ENCODE measurements around the gene SIT1.

Gene SIT1, protein sequence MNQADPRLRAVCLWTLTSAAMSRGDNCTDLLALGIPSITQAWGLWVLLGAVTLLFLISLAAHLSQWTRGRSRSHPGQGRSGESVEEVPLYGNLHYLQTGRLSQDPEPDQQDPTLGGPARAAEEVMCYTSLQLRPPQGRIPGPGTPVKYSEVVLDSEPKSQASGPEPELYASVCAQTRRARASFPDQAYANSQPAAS

DNA sequence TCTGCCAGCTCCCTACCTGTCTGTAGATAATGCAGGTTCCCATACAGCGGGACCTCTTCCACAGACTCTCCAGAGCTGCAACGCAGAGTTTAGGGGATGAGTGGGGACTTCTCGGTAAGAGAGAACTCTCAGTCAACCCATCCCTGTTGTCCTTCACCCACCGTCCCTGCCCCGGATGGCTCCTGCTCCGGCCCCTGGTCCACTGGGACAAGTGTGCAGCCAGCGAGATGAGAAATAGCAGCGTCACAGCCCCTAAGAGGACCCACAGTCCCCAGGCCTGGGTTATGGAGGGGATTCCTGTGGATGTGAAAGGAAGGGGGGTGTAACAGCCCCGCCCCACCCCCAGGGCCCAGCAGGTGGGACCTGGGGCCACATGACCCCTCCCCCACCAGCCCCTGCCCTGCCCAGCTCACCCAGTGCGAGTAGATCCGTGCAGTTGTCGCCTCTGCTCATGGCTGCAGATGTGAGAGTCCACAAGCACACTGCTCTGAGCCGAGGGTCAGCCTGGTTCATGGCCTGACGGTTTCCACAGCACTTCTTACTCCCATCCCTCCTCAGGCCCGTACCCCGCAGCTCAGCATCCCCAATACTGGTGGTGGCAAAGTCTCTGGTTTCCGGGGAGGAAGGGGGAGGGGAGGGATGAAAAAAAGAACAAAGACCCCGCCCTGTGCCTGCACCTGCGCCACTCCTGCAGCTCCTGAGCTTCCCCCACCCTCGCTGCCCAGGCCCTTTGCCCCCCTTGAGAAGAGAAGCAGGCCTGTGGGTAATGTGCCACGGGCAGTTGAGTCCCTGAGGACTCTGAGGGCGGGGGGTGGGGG is at the start of gene SIT1:
SIT1 (minus strand) TSS at position 591 of the 818 bp plus-strand sequence; CDS start at position 513, 78 bp downstream.
- DNase-seq = no peak

DNA sequence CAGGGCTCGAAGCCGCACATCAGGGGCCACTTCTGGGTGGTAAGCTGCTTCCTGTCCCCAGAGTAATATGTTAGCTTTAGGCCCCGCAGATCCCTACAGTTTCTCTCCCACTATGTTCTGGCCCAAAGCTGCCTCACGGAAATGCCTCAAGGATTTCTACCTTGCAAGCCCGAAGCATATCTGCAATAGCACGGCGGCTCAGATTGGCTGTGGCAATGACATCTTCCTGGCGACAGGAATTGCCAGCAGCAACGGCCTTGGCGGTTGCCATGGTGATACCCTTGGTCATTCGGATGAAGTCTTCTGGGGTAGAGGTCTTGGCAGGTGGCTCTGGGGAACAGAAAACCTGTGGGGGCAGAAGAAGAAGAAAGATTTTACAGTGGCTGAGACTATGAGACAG is 49.3 kb upstream of the SIT1 start:
- DNase-seq = no peak

DNA sequence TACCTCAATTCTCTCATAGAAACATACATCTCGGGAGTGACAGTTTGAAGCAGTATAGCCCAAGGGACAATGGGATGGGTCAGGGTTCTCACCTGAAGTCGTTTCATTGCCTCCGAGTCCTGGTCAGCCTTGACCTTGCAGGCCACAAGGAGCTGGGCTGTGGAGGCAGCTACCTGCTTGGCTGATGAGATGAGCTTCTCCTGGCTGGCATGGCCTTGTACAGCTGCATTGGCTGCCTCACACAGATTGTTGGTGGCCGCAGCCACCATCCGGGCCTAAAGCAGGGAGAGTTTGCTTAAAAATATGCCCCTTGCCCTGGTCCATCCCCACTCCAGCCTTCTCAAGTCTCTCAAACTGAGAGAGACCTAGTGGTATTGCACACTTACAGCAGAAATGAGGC is 47.5 kb upstream of the SIT1 start:
- DNase-seq = no peak

DNA sequence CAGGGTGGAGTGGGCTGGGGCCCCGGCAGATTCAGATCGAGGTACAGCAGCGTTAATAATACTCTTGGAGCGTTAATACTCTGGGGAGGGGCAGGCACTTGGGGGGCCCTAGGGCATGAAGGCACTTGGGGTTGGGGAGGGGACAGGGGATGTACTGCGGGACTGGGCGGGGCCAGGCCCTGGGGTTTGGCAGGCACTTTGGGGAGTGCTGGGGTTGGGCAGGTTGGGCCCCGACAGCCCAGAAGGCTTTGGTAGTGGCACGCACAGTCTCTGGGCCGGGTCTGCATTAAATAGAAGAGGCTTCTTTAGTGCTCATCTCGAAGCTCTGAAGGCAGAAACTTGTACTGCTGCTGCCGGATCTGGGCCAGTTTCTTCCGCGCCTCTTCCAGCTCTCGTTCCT is 46.8 kb upstream of the SIT1 start:
- no peak for DNase-seq

DNA sequence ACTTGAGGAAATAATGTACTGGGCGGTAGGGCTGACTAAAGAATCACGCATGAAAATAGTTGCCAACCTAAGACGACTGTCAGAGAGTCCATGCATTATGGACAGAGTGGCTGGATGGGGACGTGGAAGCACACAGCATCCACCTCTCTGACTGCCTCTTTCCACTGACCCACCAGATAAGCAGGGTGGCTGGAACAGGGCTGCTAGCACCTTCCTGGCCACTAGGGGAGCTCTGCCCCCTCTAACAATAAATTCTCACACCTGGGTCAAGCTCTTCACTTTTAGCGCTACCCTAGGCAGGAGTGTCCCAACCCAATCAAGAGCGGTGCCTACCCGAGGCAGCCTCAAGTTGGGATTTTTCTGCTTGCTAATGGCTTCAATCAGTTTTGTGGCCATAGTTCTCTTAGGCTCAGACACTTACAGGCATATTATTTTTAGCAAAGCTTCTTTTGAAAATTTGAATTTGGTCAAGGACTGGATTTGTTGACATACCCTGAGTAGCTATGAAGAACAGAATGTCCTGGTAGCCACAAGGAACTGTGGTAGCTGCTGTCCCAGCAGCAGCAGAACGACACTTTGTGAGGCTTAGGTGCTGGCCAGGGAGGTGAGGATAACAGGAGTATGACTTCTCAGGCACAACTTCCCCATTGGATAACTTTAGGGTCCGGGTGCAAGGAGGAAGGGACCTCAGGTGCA is 45.9 kb upstream of the SIT1 start:
- no peak for DNase-seq

DNA sequence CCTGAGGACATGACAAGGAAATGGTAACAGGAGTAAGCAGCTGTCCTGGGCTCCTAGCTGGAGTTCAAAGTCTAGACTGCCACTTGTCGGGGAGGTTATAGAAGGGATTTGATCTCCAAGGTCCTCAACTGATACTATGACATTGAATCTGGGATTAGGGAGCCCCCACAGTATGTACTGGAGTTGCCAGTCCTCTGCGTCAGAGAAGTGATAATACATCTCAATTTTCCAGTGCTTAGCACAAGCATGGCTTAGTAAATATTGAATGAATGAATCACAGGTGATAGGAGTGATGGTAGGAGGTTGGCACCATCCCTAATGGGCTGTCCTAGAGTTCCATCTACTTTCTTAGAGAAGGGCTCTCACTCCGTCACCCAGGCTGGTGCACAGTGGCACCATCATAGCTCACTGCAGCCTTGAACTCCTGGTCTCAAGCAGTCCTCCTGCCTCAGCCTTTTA is 45.2 kb upstream of the SIT1 start:
- no peak for DNase-seq

DNA sequence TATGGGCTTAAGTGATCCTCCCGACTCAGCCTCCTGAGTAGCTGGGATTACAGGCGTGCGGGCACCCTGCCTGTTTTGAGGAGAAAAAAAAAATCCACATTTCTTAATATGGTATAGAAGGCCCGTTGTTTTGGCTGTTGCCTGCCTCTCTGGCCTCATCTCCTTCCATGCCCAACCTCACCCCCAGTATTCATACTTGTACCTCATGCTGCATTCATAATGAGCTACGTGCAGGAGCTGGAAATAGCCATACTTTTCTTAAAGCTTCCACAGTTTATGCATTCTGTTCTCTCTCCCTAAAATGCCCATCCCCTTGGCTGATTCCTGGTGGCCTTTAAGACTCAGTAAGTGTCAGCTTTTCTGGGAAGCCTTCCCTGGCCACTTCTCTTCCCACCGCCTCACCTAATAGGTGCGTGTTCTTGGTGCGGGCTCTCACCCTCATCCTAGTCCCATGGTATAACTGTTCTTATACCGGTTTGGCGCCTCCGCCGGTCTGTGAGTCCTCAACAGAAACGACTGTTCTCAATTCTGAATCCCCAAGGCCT is 41.1 kb upstream of the SIT1 start:
- DNase-seq = no peak

DNA sequence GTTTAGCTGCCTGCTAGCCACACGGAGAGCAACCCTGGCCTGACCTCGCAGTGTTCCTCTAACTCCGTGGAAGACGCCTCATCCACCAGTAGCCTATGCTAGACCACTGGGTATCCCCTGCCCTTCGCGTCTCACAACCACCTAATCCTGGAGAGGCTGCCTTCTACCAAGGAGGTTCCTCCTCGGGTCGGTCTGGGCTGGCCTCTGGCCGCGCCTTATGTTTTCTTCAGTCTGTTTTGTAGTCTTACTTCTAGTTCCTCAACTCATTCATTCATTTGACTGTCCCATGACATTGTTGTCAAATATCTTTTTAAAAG is 40.6 kb upstream of the SIT1 start:
- DNase-seq = no peak

DNA sequence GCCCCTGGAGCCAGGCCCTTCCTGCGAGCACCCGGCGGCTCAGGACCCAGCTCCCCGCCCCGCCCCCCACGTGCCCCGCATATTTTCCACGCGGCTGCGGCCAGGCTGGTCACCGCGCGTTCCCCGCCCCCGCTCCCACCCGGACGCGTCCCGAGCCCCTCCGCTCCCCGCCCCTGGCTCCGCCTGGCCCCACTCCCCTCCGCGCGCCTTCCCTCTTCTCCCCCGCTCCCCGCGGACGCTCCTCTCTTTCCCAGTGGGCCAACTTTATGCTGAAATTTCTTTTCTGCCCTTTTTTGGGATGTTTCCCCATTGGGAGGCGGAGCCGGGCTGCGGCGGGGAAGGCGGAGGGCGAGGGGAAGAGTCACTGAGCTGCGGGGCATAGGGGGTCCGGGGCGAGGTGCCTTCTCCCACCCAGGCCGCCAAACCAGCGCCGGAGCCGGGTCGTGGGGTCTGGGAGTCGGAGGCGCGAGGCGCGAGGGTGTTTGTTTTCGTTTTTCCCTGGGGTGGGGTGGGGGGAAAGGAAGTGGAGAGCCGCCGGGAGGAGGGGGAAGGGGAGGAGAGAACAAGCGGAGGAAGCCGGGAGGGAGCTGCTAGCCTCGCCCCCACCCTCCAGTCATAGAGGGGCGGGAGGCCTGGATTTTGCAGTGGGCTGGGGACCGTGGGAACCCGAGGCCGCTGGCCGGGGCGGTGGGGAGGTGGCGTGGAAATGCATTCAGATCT is 40.0 kb upstream of the SIT1 start:
- DNase-seq = peak; percentile 35

DNA sequence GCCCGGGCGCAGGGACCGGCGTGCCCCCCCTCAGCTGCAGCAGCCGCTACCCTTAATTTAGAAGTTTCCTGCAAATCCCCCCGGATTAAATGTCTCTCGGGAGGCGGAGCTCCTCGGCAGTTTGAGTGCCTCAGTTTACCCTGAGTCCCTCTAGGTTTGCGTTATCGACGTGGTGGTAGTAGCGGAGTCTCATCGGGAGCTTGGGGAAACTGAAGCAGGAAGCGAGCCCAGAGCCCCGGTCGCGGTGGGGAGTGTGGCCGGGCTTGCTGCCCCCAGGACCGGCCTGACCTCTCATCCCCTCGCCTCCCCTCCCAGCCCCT is 39.5 kb upstream of the SIT1 start:
- no peak for DNase-seq

DNA sequence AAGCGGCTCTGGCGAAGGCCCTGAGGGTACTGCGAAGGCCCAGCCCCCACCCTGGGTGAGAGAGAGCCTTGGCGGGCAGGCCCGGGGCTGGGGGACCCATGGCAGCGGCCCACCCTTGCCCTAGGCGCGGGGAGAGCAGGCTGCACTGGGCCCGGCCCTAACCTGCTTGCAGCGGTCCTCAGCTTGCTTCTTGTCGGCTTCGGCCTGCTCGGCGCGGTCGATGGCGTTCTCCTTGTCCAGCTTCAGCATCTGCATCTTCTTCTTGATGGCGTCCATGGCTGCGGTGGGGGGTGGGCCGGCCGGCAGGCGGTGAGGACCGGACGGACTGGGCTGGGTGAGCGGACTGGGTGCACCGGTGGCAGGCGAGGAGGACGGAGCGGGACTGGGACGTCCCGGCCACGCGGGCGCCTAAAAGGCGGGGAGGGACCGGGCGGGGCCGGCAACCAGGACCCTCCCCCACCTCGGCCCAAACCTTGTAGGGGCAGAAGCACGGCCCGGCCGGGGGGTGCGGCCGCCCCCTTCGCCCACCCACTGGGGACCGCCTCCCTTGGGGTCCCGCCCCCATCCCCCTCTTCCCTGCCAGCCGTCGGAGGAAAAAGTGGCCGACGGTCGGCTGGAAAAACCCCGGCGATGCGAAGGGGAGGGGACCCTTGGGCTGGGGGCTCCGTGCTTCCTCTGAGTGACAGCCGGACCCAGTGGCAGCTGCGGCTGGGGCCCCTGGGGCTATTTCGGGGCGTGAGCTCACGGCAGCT is 39.0 kb upstream of the SIT1 start, which contains the start of gene TPM2:
TPM2 (minus strand) TSS at position 384 of the 752 bp plus-strand sequence; CDS start at position 276, 108 bp downstream.
- DNase-seq = no peak

DNA sequence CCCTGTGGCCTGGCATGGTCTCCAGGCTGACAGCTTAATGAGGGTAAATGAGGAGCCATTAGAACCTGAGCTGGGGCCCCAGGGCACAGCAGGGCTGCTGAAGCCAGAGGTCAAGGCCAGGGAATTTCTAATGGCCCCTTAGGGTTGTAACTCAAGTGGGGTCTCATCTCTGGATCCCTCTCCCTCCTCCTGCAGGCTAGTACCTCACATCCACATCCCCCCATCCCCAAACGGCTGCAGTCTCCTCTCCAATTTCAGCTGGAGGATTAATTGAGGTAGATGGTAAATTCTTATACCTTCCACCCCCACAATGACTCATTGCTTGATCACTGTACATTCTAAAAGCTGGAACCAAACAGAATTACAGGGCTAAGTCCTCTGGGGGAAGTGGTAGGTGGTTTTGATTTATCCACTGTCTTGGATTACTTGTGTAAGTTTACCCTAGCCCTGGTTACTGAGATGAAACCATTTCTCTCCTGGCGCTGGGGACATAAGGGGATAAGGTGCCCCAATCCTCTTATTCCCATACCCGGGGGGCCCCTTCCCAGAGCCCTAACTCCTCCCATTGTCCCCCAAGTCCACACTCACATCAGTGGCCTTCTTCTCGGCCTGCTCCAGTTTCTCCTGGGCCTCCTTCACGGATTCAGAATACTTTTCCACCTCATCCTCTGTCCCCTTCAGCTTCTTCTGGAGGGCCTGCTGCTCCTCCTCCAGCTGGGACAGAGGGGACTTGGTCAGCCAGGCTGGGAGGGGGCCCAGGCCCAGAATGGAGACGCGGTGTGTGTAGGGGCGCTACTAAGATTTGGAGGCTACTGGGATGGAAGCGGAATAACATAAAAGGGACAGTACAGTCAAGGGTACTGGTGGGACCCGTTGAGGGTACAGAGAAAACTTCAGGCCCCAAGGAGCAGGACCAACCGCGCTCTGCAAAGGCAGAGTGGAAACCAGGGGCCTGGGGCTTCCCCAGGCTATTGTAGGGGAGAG is 38.1 kb upstream of the SIT1 start:
- DNase-seq = no peak

DNA sequence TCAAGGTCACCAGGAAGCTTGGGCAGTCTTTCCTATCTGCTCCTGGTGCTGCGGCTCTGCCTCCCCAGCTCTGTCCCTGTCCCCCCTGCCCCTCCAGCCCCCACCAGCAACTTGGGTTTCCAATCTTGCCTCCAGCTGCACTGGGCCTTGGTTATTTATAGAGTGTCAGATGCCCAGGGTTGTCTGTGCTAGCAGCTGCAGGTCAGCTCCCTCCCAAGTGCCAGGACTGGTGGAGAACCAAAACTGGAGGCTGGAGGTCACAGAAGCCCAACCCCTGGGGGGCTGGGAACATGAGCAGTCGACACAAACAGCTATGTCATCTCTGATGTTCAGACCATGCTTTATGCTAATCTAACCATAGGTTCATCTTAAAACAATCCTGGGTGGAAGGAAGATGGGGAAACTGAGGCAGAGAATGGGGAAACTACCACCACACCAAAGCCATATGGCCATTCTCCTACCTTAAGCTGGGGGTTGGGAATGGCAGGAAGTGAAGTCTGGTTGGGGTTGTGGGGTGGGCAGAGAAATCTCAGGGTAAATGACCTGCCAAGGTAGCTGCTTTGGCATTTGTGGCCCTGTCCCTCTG is 37.3 kb upstream of the SIT1 start:
- DNase-seq = no peak

DNA sequence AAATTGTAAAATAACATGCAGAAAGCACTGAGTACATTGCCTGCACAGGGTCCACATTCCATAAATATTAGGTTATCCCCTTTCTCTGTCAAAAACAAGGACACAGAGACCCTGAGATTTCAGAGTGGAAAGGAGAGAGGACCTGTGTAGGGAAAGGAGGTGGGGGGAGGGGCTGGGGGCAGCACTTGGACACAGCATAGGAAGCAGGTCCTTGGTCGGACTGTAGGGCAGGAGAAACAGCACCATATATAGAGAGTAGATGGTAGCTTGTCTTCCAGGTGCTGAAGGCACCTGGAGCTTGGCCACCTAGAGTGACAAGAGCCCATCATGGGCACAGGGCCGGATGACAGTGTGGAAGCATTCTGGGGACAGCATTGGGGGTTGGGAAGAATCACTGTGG is 36.6 kb upstream of the SIT1 start:
- DNase-seq = no peak

DNA sequence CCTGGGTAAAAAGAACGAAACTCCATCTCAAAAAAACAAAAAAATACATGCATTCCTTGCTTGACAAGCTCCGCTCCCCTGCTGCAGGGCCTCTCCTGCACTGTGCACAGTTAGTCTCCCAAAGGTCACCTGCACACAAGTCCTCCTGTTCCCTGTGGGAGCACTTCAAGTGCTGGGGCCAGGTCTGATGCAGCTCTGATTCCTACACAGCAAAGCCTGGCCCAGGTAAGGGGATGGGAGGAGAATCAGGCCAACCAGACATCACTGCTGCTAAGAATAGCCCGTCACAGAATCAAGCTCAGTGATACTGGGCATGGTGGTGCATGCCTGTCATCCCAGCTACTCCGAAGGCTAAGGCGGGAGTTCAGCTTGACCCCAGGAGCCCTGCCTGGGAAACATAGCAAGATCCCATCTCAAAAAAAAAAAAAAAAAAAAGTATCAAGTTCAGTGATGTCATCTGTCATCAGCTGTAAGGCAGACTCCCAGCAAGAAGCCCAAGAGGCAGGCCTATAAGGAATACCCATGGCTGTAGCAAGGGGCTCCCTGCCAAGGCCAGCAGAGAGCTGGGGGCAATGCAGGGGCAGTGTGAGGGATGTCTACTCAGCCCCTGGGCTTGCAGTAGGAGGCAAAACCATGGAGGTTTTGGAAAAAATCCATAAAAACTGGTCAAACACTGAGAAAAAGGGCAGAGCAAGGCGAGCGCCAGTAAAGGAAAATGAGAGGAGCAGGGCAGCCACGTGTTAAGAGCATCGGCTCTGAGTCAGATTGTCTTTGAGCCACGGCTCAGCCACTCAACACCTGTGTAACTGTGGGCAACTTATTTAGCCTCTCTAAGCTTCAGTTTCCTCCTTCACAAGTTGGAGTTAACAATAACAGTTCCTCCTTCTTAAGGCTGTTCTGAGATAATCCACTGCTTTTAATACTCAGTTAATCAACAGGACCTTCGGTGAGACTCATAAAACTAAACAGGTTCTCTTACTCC is 35.8 kb upstream of the SIT1 start:
- no peak for DNase-seq

DNA sequence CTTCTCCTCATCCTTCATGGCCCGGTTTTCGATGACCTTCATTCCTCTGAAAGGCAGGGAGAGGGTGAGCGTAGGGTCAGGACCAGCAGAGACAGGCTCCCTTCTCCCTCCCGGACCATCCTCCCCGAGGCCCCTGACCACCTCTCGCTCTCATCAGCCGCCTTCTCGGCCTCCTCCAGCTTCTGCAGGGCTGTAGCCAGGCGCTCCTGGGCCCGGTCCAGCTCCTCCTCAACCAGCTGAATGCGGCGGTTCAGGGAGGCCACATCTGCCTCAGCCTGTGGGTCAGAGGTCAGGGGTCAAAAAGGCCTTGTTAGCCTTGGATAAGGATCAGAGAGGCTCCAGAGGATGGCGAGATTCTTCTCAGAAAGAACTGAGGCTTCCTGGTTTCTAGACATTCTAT is 34.8 kb upstream of the SIT1 start:
- no peak for DNase-seq

DNA sequence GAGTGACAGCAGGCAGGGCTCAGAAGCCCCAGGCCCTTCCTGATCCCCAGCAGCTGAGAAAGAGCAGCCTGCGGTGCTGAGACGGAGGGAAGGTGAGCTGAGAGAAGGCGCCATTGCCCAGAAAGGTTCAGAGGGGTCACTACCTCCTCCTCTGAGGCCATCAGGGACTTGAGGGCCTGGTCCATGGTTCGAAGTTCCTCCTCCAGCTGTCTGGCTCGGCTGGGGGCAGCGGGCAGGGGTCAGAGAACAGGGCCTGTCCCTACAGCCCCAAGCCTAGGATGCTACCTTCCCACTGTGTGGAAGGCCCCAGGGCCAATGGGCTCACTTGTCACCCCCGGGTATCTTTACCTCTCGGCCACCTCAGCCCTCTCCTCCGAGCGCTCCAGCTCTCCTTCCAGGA is 34.2 kb upstream of the SIT1 start:
- DNase-seq = no peak

DNA sequence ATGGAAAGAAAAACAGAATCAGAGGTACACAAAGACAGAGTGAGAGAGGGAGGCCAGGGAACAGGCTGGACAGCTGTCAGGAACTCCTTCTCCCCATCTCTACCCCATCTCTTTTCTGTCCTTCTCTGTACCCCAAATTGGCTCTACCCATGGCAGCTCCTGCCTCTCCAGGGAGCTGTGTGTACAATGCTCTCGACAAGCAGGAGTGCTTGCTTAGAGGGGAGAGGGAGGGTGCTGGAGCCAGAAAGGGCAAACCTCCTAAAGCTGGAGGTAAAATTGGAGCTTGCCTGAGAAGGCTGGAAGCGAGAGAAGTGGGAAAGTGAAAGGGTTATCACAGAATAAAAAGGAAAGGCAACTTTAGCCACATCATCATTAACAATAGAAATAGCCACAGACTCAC is 32.6 kb upstream of the SIT1 start:
- DNase-seq = no peak

DNA sequence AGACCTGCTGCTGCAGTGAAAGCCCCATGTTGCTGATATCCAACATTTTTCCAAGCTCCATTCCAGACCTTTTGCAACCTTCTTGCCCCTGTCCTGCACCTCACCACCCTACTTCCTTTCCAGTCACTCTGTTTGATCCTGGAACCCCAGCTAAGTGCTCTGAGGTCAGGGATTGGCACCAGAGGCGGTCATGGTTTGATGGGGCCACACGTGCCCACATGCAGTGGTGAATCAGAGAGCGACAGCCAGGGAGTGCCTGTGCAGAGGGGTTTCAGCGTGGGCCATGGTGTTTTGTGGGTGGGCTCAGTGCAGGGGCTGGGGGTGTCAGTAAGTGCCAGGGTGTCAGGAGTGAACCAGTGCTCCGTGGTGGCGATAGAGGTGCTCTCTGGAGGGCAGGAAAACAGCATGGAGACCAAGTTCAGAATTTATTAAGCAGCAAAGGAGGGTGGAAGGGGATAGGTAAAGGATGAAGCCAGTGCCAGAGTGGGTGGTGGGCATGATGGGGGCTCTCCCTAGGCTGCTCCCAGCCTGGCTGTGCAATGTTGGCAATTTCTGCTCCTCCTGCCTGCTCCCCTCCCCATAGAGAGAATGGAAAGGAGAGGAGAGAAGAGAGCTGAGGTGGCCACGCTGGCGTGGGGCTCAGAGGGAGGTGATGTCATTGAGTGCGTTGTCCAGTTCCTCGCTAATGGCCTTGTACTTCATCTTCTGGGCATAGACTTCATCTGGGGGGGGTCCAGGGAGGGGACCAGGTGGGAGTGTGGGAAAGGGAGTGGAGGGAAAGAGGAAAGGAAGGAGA is 32.0 kb upstream of the SIT1 start:
- DNase-seq = no peak
